ENCODE measurements around the gene DSTYK.
"Not testable (repeated sequence)": the region's sequence is repeated elsewhere in the genome, so short reads cannot be mapped to it uniquely, and the experiment has no call there.

DSTYK gene

DNA sequence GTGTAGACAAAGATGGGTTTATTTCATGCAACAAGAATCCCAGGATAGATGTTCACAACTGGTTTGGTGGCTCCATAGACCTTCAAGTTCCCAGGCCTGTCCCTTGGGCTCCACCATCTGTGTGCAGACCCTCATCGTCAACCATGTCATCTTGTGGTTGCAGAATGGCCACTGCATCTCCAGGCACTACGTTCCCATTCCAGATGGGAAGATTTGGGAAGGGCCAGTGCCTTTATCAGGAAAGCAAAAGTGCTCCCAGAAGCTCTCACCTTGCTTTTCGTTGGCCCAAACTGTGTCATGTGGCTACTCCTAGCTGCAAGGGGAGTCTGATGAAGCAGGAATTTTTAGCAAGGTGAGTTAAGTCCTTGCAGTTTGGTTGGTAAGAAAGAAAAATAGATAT is 29.1 kb upstream of the DSTYK start:
- no peak for TF ChIP-seq CTCF (IDR thresholded peaks at IDR 0.05; ENCODE audit: low read depth, low read length)
- H3K4me3 ChIP-seq (ENCODE audit: low read depth, low read length): no peak overlapping the region

DNA sequence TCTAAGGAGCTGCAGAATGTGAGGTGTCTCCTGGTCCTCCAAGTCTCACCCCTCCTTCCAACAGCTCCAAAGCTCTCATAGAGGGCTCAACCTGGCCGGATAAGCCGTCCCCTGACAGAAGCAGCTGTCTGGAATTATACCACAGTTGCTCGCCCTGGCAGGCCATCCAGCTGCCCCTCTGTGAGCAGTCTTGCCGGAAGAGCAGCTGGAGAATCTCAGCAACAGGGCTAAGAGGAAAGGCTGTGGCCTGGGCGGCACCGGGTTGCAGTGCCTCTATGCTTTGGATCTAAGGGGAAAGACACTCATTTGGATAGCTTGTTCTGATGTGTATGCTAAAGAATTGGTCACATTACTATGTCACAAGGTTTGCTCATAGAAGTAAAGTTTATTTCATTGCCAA is 28.6 kb upstream of the DSTYK start:
- TF ChIP-seq CTCF (IDR thresholded peaks at IDR 0.05; ENCODE audit: low read depth, low read length): no peak
- H3K4me3 ChIP-seq (ENCODE audit: low read depth, low read length): no peak overlapping the region

DNA sequence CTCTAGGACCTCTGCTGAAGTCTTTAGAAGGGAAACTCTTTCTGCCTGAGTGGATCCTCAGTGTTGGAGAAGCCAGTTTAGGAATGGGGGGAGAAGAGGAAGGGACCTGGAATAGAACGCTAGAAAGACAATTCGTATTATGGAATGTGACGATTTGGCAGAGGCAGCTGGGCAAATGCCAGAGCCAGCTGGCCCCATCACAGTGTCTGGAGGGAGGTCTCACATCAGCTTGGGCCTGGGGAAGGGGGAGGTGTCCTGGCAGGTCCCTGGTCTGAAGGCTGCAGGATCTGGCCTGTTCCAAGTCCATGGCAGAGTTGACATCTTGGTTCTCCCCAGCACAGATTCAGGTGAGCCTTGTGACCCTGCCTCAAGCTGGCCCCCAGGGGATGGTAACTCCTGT is 27.6 kb upstream of the DSTYK start:
- no peak overlapping the region for H3K4me3 ChIP-seq (ENCODE audit: low read depth, low read length)
- TF ChIP-seq CTCF (IDR thresholded peaks at IDR 0.05; ENCODE audit: low read depth, low read length): no peak

DNA sequence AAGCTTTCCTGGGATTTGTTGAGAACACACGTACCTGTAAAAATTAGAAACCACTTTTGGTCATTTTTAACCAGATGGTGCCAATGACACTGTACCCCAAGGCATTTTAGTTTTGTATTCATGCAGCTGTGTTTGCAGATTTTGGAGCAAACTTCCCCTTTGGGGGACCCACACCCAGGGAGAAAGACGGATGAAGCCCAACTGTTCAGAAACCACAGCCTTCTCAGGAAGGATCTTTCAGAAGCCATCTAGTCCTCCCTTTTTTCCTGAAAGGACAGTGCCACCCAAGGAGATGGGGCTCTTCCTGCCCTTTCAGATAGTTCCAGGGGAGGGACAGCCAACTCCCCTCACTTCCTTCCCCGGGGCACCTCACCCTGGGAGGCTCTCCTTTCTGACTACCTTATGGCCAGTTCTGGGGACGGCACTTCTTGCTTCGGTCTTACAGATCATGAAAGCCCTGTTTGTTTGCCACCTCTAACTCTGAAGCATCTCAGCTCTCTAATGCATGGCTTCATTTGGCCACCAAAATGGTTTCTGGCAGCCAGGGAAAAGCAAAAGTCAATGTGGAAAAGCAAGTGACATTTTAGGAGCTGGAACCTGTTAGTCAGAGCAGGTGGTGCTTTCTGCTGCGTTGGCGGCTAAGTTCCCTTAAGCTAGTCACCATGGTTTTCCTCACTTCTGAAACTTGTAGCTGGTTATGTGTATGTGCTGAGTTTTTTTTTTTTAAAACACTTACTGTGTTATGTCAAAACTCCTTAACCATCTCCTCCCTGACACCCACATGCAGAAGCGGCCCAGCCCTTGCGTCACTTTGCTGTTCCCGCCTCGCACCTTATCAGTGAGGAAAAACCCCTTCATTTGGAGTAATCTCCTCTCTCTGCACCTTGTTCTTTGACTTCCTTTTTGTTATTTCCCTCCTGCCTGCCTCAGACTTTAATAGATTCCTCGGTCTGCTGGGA is 26.3 kb upstream of the DSTYK start:
- no peak overlapping the region for H3K4me3 ChIP-seq (ENCODE audit: low read depth, low read length)
- no peak for TF ChIP-seq CTCF (IDR thresholded peaks at IDR 0.05; ENCODE audit: low read depth, low read length)

DNA sequence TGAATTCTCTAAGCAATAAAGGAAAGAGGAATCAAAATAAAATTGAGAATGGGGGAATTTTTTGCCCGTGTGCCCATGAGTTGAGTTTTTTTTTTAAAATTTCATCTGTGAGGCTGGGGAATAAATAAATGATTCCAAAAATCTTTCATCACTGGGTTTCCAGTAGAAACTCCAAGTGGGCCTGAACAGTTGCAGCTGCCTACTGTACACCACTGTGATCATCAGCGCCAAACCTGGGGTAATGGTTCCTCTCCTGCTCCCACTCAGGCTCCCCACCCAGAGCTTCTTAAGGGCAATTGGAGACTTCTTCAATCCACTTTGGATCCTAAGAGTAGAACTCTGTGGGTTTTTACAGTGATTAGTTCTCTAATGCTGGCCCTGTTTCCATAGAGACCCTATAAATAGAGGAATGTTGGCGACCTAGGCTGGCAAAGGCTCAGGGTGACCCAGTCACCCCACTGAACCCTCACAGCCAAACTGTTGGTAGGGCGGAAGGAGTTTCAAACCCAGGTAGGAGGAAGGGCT is 25.5 kb upstream of the DSTYK start:
- no peak for TF ChIP-seq CTCF (IDR thresholded peaks at IDR 0.05; ENCODE audit: low read depth, low read length)

DNA sequence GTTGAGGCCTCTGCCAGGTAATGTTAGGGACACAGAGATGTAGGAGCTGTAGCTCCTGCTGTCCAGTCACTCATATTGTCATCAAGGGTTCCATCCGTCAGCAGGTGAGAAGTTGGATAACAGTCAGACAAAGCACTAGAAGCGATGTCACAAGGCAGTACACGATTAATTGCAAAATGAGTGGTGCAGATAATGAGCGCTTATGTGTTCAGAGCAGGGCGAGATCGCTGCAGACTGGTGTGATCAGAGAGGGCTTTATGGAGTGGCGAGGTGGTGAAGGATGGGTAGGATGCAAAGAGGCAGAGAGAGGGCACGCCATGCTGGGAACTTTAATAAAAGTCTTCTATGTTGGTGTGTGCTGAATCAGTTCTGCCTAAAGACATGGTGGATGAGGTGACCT is 25.0 kb upstream of the DSTYK start:
- TF ChIP-seq CTCF (IDR thresholded peaks at IDR 0.05; ENCODE audit: low read depth, low read length): no peak
- H3K4me3 ChIP-seq (ENCODE audit: low read depth, low read length): no peak overlapping the region

More for the DNA sequence above, 25.5 kb upstream of the DSTYK start:
- no peak overlapping the region for H3K4me3 ChIP-seq (ENCODE audit: low read depth, low read length)

DNA sequence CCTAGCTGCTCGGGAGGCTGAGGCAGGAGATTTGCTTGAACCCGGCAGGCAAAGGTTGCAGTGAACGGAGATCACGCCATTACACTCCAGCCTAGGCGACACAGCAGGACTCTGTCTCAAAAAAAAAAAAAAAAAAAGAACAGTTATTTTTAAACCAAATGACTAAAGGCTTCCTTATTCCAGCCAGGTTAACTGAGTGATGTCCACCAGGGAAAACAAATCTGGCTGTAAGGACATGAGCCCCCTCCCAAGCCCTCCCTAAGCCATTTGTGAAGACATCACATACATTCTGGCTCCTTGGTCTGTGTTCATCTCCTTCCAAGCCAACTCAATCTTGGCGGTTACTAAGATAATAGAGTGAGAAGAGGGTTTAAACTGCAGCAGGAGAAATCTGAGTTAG is 24.4 kb upstream of the DSTYK start:
- TF ChIP-seq CTCF (IDR thresholded peaks at IDR 0.05; ENCODE audit: low read depth, low read length): no peak
- no peak overlapping the region for H3K4me3 ChIP-seq (ENCODE audit: low read depth, low read length)

- not testable (repeated sequence) for H3K4me3 ChIP-seq (ENCODE audit: low read depth, low read length)
Measured at GRCh38 chr1:205233986-205234385, 22.5 kb upstream of the DSTYK start.

All from WI38 (cell line).